Neural cell (in vitro differentiated cells): ENCODE measurements around the gene RPS6KA5. TPM values are rescaled to one million over a fixed set of nuclear protein-coding genes. Genes with fewer than 3 reads are reported as not detected.
"Not testable (repeated sequence)": the region's sequence is repeated elsewhere in the genome, so short reads cannot be mapped to it uniquely, and the experiment has no call there.

Experiments used
- H2AFZ ChIP-seq: fragments of 200-600, 300-800 bp; sonication (generic), shearing (Covaris generic); 2 replicates; pipeline ENCODE4 v1.6.0; 2014; ENCODE audit warnings: low read depth, mild to moderate bottlenecking, antibody characterized with exemption, low read length, moderate library complexity
- H3F3A ChIP-seq: fragments of 200-600 bp; shearing (Covaris generic); 2 replicates; pipeline ENCODE4 v1.6.1; 2016; ENCODE audit warnings: mild to moderate bottlenecking, moderate library complexity, mixed read lengths, antibody characterized with exemption, low read length; ENCODE audit not compliant: insufficient read depth, poor library complexity, severe bottlenecking
- H3K27ac ChIP-seq: fragments of 200-600, 300-800 bp; sonication (generic), shearing (Covaris generic); 2 replicates; pipeline ENCODE4 v1.5.1; 2014; ENCODE audit warnings: mild to moderate bottlenecking, low read length, moderate library complexity
- H3K27me3 ChIP-seq: fragments of 300-800, 200-600 bp; sonication (generic), shearing (Covaris generic); 2 replicates; pipeline ENCODE4 v1.6.0; 2014; ENCODE audit warnings: mild to moderate bottlenecking, low read depth, low read length, moderate library complexity; ENCODE audit not compliant: insufficient read depth
- H3K36me3 ChIP-seq: fragments of 300-800, 200-600 bp; sonication (generic), shearing (Covaris generic); 2 replicates; pipeline ENCODE4 v1.5.1; 2014; ENCODE audit warnings: mild to moderate bottlenecking, antibody characterized with exemption, low read length, moderate library complexity; ENCODE audit not compliant: insufficient read depth
- H3K4me2 ChIP-seq: fragments of 300-800, 200-600 bp; sonication (generic), shearing (Covaris generic); 2 replicates; pipeline ENCODE4 v1.6.0; 2014; ENCODE audit warnings: mild to moderate bottlenecking, low read length
- H3K4me3 ChIP-seq: fragments of 300-800, 200-600 bp; sonication (generic), shearing (Covaris generic); 2 replicates; pipeline ENCODE4 v1.5.1; 2014; ENCODE audit warnings: mild to moderate bottlenecking, low read length, moderate library complexity
- H3K79me2 ChIP-seq: fragments of 200-600 bp; shearing (Covaris generic); replicated peaks from 2 replicates; pipeline ENCODE4 v1.6.0; 2014; ENCODE audit warnings: mild to moderate bottlenecking, low read length, moderate library complexity; ENCODE audit not compliant: insufficient read depth
- H3K9ac ChIP-seq: fragments of 300-800, 200-600 bp; sonication (generic), shearing (Covaris generic); 2 replicates; pipeline ENCODE4 v1.6.1; 2016; ENCODE audit warnings: mild to moderate bottlenecking, low read length, mixed read lengths
- H3K9me2 ChIP-seq: fragments of 200-600 bp; shearing (Covaris generic); 2 replicates; pipeline ENCODE4 v1.6.1; 2016; ENCODE audit warnings: mild to moderate bottlenecking, low read length, mixed read lengths; ENCODE audit not compliant: insufficient read depth
- H3K9me3 ChIP-seq: fragments of 200-600, 300-800 bp; sonication (generic), shearing (Covaris generic); 2 replicates; pipeline ENCODE4 v1.6.1; 2016; ENCODE audit warnings: mild to moderate bottlenecking, mixed run types, low read length, moderate library complexity, mixed read lengths
- H4K20me1 ChIP-seq: fragments of 200-600 bp; shearing (Covaris generic); 2 replicates; pipeline ENCODE4 v1.6.1; 2016; ENCODE audit warnings: mild to moderate bottlenecking, mixed run types; ENCODE audit not compliant: insufficient read depth
- CTCF ChIP-seq: fragments of 450-650 bp; IDR thresholded peaks from 2 replicates; pipeline ENCODE4 v1.5.1; 2014; ENCODE audit warnings: antibody characterized with exemption, mild to moderate bottlenecking, moderate library complexity; ENCODE audit not compliant: poor library complexity, severe bottlenecking
- EP300 ChIP-seq: fragments of 450-650 bp; conservative IDR thresholded peaks from 2 replicates; pipeline ENCODE4 v1.6.1; 2014; ENCODE audit warnings: antibody characterized with exemption, mild to moderate bottlenecking, moderate library complexity; ENCODE audit not compliant: poor library complexity, severe bottlenecking
- EZH2 ChIP-seq: fragments of 200-600, 300-800 bp; shearing (Covaris generic), sonication (generic); IDR thresholded peaks from 2 replicates; pipeline ENCODE4 v1.6.1; 2014; ENCODE audit warnings: antibody characterized with exemption, low read length, borderline replicate concordance, mild to moderate bottlenecking; ENCODE audit not compliant: insufficient read depth, poor library complexity, severe bottlenecking
- MXI1 ChIP-seq: fragments of 450-650 bp; conservative IDR thresholded peaks from 2 replicates; pipeline ENCODE4 v1.6.1; 2014; ENCODE audit warnings: antibody characterized with exemption, mild to moderate bottlenecking; ENCODE audit not compliant: poor library complexity, severe bottlenecking
- POLR2AphosphoS5 ChIP-seq: IDR thresholded peaks from 2 replicates; pipeline ENCODE4 v1.6.1; 2012
- RAD21 ChIP-seq: fragments of 450-650 bp; conservative IDR thresholded peaks from 2 replicates; pipeline ENCODE4 v1.6.1; 2014; ENCODE audit warnings: antibody characterized with exemption, mild to moderate bottlenecking, moderate library complexity
- REST ChIP-seq: IDR thresholded peaks from 2 replicates; pipeline ENCODE4 v1.6.1; 2012; ENCODE audit warnings: borderline replicate concordance
- SMC3 ChIP-seq: fragments of 450-650 bp; conservative IDR thresholded peaks from 2 replicates; pipeline ENCODE4 v1.6.1; 2014; ENCODE audit warnings: antibody characterized with exemption, mild to moderate bottlenecking, moderate library complexity; ENCODE audit not compliant: poor library complexity
- TAF1 ChIP-seq: IDR thresholded peaks from 2 replicates; pipeline ENCODE4 v1.6.1; 2012; ENCODE audit warnings: low read depth
- polyA plus RNA-seq: library from polyadenylated mRNA; depleted of rRNA; stranded (reverse); fragments of >200 nt; gene quantifications from 2 replicates; pipeline ENCODE4 v1.2.3, GENCODE V29; 2014

The RPS6KA5 gene
- polyA plus RNA-seq, 1 donor from 2014 or later: 6.3 TPM

- Histone ChIP-seq H3F3A (no peaks in the 10 kb centered on the region), H3K9me2 (no peaks in the 10 kb centered on the region), H3K9ac (no peak overlapping the region), H4K20me1 (no peaks in the 10 kb centered on the region), H3K79me2 (no peaks in the 10 kb centered on the region), H3K4me2 (no peak overlapping the region), H3K36me3 (no peaks in the 10 kb centered on the region), H2AFZ (no peak overlapping the region), H3K4me3 (no peak overlapping the region), H3K9me3 (no peaks in the 10 kb centered on the region), H3K27me3 (no peaks in the 10 kb centered on the region), H3K27ac (no peak overlapping the region)
- TF ChIP-seq EZH2: no peak
- no peak for TF ChIP-seq MXI1
- TF ChIP-seq REST: no peak
- no peak for TF ChIP-seq SMC3
- no peak for TF ChIP-seq EP300
- no peak for TF ChIP-seq RAD21
- no peak for TF ChIP-seq CTCF
- TF ChIP-seq TAF1: no peak
Observed at GRCh38 chr14:91094772-91095171, 34.3 kb upstream of the RPS6KA5 start.

GRCh38 chr14:91093743-91094472, 33.5 kb upstream of the RPS6KA5 start:
- H3K9me2 ChIP-seq, H3K4me3 ChIP-seq, H3K4me2 ChIP-seq, H3K9me3 ChIP-seq, H4K20me1 ChIP-seq, H3F3A ChIP-seq, H3K79me2 ChIP-seq, H2AFZ ChIP-seq, H3K36me3 ChIP-seq, H3K27me3 ChIP-seq, H3K9ac ChIP-seq, H3K27ac ChIP-seq: not testable (repeated sequence)

- H3K4me3 ChIP-seq: no peak overlapping the region
- no peaks in the 10 kb centered on the region for H4K20me1 ChIP-seq
- H3K9me3 ChIP-seq: no peaks in the 10 kb centered on the region
- no peak overlapping the region for H2AFZ ChIP-seq
- no peaks in the 10 kb centered on the region for H3K9me2 ChIP-seq
- no peaks in the 10 kb centered on the region for H3K79me2 ChIP-seq
- H3K27ac ChIP-seq: no peak overlapping the region
- H3K4me2 ChIP-seq: no peak overlapping the region
- TF ChIP-seq MXI1 (no peak), EZH2 (no peak), EP300 (no peak), RAD21 (no peak), CTCF (no peak), REST (no peak), POLR2AphosphoS5 (no peak), SMC3 (no peak), TAF1 (no peak)
- H3K27me3 ChIP-seq: no peaks in the 10 kb centered on the region
- no peak overlapping the region for H3K9ac ChIP-seq
- H3K36me3 ChIP-seq: no peaks in the 10 kb centered on the region
- H3F3A ChIP-seq: no peaks in the 10 kb centered on the region
Observed at GRCh38 chr14:91092073-91092472, 31.6 kb upstream of the RPS6KA5 start.
